Measurements from ENCODE around the gene HTR2B. TPM values are rescaled to one million over a fixed set of nuclear protein-coding genes. Genes with fewer than 3 reads are reported as not detected.
"Not testable (repeated sequence)": the region's sequence is repeated elsewhere in the genome, so short reads cannot be mapped to it uniquely, and the experiment has no call there.

The HTR2B gene
- total RNA-seq, 2 experiments from 2014 or later = not detected

DNA sequence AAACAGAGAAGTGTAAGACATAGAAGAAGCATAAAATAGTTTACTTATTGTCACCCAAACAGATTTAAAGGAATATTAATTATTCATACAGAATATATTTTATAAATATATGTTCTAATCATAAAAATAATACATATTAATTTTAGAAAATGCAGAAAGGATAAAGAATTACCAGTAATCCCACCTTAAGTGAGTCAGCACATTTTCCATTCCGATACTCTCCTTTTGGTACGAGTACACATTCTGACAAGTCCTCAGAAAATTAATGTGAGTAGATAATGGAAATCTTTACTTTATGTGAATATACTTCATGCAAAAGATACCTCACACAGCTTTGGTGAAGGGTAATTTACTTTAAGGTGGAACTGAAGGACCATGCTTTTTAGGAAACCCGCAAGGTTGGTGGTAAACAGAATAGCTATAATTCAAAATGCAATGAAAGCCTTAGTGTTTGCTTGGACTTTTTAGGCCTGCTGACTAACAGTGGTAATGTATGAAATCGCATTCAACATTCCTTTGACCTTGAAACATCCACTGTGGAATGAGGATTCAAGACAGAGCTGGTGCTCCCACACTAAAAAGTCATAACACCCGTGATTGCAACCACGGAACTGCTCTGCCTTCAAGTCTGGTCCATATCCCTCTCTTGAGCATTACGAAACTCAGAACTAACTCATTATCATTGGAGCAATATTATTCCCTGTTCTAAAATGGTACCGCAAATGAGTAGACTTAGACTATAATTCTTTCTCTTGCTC lies 28.1 kb upstream of the HTR2B start:
- ATAC-seq (ENCODE audit: low read depth) = no peak
- Mint-ChIP-seq H3K4me3 (no peak overlapping the region), H3K27me3 (no peaks in the 10 kb centered on the region), H3K36me3 (peaks cover 10% of the 10 kb centered on the region), H3K9me3 (no peaks in the 10 kb centered on the region), H3K4me1 (no peaks in the 10 kb centered on the region), H3K27ac (no peak overlapping the region)
- no peak for DNase-seq
- POLR2A ChIA-PET = no interaction called here

DNA sequence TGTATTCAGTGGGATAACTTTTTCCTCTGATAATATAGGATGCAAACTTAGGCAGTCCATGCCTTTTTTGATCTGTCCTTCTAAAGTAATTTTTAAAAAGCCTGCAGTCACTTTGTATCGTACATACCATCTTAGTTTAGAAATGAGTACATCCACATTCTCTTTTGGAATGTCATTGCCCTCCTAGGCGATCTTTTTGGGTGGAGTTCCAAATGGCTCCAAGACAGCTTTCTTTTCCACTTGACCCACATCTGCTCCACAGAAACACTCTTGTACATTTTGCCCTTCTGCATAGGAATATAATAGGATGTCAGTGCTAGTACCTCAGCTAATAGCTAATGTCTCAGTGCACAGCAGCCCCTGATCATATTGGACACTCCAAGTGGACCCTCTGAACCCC lies 21.8 kb upstream of the HTR2B start:
- no peak for ATAC-seq (ENCODE audit: low read depth)
- Mint-ChIP-seq H3K4me1 (no peaks in the 10 kb centered on the region), H3K9me3 (no peaks in the 10 kb centered on the region), H3K4me3 (no peak overlapping the region), H3K27me3 (no peaks in the 10 kb centered on the region), H3K36me3 (peaks cover 18% of the 10 kb centered on the region), H3K27ac (no peak overlapping the region)
- POLR2A ChIA-PET = no interaction called here
- DNase-seq = no peak

DNA sequence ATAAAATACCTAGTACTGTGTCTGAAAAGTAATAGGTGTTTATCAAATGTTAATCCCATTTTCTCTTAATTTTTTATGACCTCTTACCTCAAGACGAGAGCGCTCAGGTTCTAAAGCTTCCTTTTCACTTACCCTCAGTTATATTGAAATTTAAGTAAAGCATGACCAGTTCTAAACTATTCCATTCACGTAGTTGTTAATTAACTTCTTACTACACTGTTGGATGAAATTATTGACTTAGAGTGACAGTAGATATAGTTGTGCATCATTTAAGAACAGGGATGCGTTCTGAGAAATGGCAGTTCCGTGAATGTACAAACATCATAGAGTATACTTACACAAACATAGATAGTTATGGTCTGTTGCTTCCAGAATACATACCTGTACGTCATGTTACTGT lies 20.1 kb upstream of the HTR2B start:
- H3K27me3 Mint-ChIP-seq = no peaks in the 10 kb centered on the region
- H3K4me3 Mint-ChIP-seq = no peak overlapping the region
- no peak for DNase-seq
- POLR2A ChIA-PET = no interaction called here
- no peak for ATAC-seq (ENCODE audit: low read depth)
- H3K9me3 Mint-ChIP-seq = no peaks in the 10 kb centered on the region
- H3K36me3 Mint-ChIP-seq = peaks cover 20% of the 10 kb centered on the region
- no peaks in the 10 kb centered on the region for H3K4me1 Mint-ChIP-seq
- H3K27ac Mint-ChIP-seq = no peak overlapping the region

DNA sequence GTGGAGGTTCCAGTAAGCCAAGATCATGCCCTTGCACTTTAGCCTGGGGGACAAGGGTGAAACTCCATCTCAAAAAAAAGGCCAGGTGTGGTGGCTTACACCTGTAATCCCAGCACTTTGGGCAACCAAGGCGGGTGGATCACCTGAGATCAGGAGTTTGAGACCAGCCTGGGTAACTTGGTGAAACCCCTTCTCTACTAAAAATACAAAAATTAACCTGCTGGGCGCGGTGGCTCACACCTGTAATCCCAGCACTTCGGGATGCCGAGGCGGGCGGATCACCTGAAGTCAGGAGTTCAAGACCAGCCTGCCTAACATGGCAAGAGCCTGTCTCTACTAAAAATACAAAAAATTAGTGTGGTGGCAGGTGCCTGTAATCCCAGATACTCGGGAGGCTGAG lies 16.0 kb upstream of the HTR2B start:
- H3K36me3 Mint-ChIP-seq; H3K4me1 Mint-ChIP-seq; H3K4me3 Mint-ChIP-seq; POLR2A ChIA-PET; H3K9me3 Mint-ChIP-seq; DNase-seq; H3K27ac Mint-ChIP-seq; H3K27me3 Mint-ChIP-seq; ATAC-seq (ENCODE audit: low read depth): not testable (repeated sequence)

DNA sequence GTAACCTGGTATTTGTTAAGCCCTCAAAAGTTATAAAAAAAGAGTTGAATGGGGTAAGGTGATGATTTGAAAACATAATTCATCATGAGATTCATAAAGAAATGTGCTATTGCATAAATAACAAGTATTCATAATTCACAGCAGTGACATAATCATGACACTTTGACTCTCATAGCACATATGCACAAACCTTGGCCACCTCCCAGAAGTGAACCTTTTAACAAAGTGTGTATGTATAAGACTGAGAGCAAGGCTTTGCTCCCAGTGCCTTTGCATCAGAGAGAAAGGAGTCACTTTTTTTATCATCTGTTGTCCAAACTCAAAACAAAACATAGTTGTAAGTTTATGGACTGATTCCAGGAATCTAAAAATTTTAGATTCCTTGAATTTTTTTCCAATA lies 15.0 kb upstream of the HTR2B start:
- Mint-ChIP-seq H3K27ac (no peak overlapping the region), H3K27me3 (no peaks in the 10 kb centered on the region), H3K36me3 (peaks cover 6% of the 10 kb centered on the region), H3K9me3 (no peaks in the 10 kb centered on the region), H3K4me3 (no peak overlapping the region), H3K4me1 (no peaks in the 10 kb centered on the region)
- no peak for DNase-seq
- no peak for ATAC-seq (ENCODE audit: low read depth)
- POLR2A ChIA-PET = no interaction called here

DNA sequence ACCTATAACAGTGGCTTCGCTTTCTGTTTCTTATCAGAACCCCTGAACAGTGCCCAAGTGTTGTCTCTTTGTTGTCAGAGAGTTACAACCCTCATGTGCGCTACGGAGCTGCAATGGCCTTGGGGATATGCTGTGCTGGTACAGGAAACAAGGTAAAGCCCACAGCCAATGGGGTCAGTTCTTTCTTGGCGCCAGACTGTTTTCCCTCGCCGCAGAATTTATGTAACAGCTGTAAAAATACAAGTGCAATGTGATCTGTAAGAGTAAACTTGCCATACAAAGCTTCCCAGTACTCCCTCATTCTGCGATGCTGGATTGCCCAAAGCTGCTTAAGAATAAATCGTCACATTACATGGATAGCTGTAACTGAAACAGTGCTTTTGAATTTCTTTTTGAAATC lies 13.9 kb upstream of the HTR2B start:
- Mint-ChIP-seq H3K27ac (no peak overlapping the region), H3K9me3 (no peaks in the 10 kb centered on the region), H3K27me3 (no peaks in the 10 kb centered on the region), H3K4me3 (no peak overlapping the region), H3K36me3 (peaks cover 6% of the 10 kb centered on the region), H3K4me1 (no peaks in the 10 kb centered on the region)
- POLR2A ChIA-PET = no interaction called here
- no peak for DNase-seq
- ATAC-seq (ENCODE audit: low read depth) = no peak

DNA sequence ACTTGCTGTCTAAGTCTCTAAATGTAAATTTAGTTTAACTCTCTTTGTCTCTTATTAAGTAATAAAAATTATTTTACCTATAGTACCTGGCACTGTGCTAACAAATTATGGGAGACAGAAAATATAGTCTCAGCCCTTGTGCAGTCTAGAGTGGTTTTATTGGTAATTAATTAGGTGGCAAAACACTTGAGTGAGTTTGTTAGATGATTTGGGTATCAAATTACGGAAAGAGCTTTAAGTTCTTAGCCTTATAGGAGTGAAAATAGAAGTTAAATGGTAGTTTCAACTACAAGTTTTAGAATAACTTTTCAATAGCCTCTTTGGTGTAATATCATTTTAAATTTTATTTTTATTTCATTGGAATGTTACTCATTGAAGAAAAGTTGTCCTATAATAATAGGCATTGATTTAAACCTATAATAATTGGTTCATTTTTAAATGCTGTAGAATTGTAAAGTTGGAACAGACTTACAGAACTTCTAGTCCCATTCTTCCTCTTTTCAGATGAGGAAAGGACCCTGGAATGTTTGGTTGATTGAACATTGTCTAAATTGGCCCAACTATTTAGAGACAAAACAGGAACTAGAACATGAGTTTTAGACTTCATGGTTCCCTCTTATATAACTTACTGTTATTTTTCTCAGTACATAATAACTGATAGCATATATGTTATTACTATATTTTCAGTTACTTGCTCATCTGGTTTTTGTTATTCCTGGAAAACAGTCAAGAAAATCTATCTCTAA lies 10.2 kb upstream of the HTR2B start:
- POLR2A ChIA-PET = no interaction called here
- Mint-ChIP-seq H3K4me1 (peaks cover 2% of the 10 kb centered on the region), H3K27me3 (no peaks in the 10 kb centered on the region), H3K9me3 (no peaks in the 10 kb centered on the region), H3K36me3 (peaks cover 4% of the 10 kb centered on the region), H3K4me3 (no peak overlapping the region), H3K27ac (no peak overlapping the region)
- ATAC-seq (ENCODE audit: low read depth) (no peak), DNase-seq (no peak)

DNA sequence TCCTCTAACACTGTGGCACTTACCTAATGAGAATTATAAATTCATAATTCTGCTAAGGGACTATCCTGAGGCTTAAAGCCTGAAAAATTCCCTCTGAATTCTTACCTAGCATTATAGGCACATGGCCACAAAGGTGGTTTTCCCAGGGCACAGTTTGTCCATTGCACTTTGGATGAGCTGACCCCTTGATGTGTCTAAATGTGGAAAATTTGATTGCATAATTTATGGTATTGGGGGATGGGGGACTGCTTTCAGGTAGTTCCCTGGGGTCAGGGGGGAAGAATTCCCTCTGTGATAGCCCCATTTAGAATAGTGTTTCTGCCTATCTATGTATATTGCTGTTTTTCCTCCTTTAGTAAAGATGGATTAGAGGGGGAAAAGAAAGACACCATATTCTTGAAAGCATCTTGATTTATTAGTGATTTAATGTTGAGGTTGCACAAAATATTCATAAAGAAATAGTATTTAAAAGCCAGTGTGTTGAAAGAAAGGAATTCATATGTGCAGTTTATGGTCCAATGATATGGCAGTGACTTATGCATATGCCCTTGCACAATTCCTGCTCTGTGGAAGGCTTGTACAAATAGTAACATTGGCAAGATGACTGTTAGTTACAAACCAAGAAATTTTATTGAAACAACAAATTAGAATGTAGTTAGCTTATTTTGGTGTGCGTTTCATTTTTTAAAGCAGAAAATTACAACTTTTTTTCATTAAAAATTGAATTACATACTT lies 8.7 kb upstream of the HTR2B start:
- ATAC-seq (ENCODE audit: low read depth) = no peak
- no peak for DNase-seq
- Mint-ChIP-seq H3K9me3 (no peaks in the 10 kb centered on the region), H3K36me3 (peaks cover 2% of the 10 kb centered on the region), H3K4me3 (no peak overlapping the region), H3K27me3 (no peaks in the 10 kb centered on the region), H3K27ac (no peak overlapping the region), H3K4me1 (peaks cover 2% of the 10 kb centered on the region)
- POLR2A ChIA-PET = no interaction called here

DNA sequence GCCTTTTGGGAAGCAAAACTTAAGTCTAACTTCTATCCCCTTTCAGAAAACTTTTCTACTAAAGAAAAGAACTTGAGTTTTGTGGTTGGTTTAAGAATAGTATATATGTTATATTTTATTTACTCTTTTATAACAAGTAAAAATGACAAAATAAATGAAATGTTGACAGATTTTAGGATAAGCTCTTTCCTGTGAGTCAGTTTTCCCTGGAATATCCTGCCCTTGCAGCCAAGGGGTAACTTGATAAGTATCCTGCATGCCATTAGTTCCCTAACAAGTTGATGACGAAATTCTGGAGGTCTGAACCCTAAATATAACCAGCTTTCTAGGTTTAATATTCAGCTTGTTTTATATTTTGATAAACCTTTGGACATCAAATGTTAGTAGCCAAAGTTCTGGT lies 7.3 kb upstream of the HTR2B start:
- no peaks in the 10 kb centered on the region for H3K27me3 Mint-ChIP-seq
- ATAC-seq (ENCODE audit: low read depth) = no peak
- H3K27ac Mint-ChIP-seq = no peak overlapping the region
- peaks cover 2% of the 10 kb centered on the region for H3K4me1 Mint-ChIP-seq
- POLR2A ChIA-PET = no interaction called here
- no peak for DNase-seq
- H3K9me3 Mint-ChIP-seq = no peaks in the 10 kb centered on the region
- no peaks in the 10 kb centered on the region for H3K36me3 Mint-ChIP-seq
- no peak overlapping the region for H3K4me3 Mint-ChIP-seq

DNA sequence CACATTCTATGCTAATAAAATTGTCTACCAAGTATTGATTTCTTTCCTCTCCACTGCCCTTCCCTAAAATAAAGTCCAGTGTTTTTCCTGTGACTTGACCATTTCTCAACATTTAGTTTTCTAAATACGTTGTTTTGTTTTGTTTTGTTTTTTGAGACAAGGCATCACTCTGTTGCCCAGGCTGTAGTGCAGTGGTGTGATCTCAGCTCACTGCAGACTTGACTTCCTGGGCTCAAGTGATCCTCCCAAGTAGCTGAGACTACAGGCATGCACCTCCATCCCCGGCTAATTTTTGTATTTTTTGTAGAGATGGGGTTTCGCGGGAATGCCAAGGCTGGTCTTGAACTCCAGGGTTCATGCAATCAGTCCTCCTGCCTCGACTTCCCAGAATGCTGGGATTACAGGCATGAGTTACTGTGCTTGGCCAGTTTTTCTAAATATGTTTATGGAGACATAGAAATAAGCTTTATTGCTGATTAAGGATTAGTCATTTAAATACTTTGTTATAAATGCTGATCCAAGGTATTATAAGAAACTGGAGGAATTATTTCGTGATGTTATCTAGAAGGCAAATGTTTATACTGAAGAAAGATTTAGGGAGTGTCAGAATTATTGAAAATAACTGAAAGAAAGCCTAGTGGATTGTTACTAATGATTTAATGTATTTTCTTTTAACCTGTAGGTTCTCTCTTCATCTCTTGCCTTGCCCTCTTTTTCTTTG lies 5.7 kb upstream of the HTR2B start:
- DNase-seq (no peak), ATAC-seq (ENCODE audit: low read depth) (no peak)
- H3K9me3 Mint-ChIP-seq = no peaks in the 10 kb centered on the region
- H3K27ac Mint-ChIP-seq = no peak overlapping the region
- no peaks in the 10 kb centered on the region for H3K27me3 Mint-ChIP-seq
- no peak overlapping the region for H3K4me3 Mint-ChIP-seq
- POLR2A ChIA-PET = no interaction called here
- no peaks in the 10 kb centered on the region for H3K36me3 Mint-ChIP-seq
- H3K4me1 Mint-ChIP-seq = peaks cover 2% of the 10 kb centered on the region

DNA sequence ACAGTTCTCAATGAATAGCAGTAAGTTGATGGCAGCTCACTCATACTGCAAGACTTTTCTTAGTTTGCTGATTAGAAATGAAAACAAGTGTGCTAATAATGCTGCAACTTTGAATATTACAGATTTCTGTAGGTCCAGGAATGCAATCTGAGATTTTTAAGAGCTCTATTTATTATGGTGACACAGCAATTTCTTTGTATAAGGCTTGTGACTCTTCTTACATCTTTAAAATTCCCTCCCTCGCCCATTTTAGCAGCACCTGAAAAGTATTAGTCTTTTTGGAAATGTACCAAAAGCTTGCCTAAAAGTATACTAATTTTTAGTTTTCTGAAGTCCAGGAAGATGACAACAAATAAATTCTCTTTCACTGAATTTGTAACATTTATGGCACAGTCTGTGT lies 4.4 kb upstream of the HTR2B start:
- ATAC-seq (ENCODE audit: low read depth) (no peak), DNase-seq (no peak)
- Mint-ChIP-seq H3K27me3 (no peaks in the 10 kb centered on the region), H3K27ac (no peak overlapping the region), H3K4me3 (no peak overlapping the region), H3K36me3 (peaks cover 2% of the 10 kb centered on the region), H3K4me1 (peaks cover 6% of the 10 kb centered on the region), H3K9me3 (no peaks in the 10 kb centered on the region)
- POLR2A ChIA-PET = no interaction called here

DNA sequence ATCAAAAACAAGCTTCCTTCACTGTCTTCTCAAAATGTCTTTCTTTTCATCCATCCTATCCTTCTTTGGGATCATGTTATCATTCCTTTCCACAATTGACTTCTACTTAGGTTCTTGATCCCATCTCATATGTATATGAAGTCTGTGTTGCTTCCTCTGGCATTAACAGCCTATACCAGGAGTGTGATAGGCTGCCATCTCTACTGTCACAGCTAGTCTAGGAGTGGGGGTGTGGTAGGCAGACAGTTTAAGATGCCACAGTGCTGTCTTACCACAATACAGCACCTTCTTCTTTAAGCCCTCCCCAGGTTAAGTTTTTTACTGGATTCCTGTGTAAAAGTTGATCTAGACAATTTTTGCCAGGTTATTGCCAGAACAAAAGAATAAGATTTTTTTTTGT lies 3.7 kb upstream of the HTR2B start:
- POLR2A ChIA-PET = no interaction called here
- Mint-ChIP-seq H3K36me3 (peaks cover 2% of the 10 kb centered on the region), H3K4me3 (no peak overlapping the region), H3K27me3 (no peaks in the 10 kb centered on the region), H3K4me1 (peaks cover 6% of the 10 kb centered on the region), H3K27ac (no peak overlapping the region), H3K9me3 (no peaks in the 10 kb centered on the region)
- no peak for DNase-seq
- ATAC-seq (ENCODE audit: low read depth) = no peak

DNA sequence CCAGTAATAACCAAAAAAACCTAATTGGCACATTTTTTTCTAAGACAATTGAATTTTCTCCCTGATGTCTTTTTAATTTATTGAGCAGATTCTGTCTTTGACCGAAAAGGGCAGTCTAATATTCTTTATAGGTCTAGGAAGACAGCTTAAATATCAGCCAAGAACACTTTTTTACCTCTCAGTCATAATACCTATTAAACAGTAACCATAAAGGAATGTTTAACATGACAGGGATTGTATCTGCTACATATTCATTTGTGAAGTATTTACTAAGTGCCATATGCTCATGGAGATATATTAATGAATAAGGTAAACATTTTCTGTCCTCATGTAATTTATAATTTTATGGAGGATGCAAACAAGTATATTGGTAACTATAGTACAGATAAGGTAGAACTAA lies 3.1 kb upstream of the HTR2B start:
- H3K4me1 Mint-ChIP-seq = peaks cover 6% of the 10 kb centered on the region
- H3K27ac Mint-ChIP-seq = no peak overlapping the region
- no peak overlapping the region for H3K4me3 Mint-ChIP-seq
- DNase-seq = no peak
- no peaks in the 10 kb centered on the region for H3K9me3 Mint-ChIP-seq
- H3K27me3 Mint-ChIP-seq = no peaks in the 10 kb centered on the region
- ATAC-seq (ENCODE audit: low read depth) = no peak
- H3K36me3 Mint-ChIP-seq = peaks cover 2% of the 10 kb centered on the region
- POLR2A ChIA-PET = no interaction called here
